ENCODE measurements around the gene MFAP1.
"Not testable (repeated sequence)": the region's sequence is repeated elsewhere in the genome, so short reads cannot be mapped to it uniquely, and the experiment has no call there.

The MFAP1 gene

DNA sequence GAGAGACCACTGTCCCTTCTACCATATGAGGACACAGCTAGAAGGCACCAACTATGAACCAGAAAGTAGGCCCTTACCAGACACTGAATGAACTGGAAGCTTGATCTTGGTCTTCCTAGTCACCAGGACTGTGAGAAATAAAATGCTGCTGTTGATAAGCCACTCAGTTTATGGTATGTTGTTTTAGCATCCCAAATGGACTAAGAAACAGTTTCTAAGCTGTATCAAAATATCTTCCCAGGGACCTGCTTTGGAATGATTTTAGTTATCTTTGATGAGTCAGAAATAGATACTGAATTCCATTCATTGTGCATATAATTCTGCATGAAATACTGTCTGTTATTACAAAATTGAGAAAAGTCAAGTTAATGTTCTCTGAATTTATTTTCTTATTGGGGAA, 20.9 kb upstream of the MFAP1 start:
- no peak overlapping the region for H3K27ac ChIP-seq (ENCODE audit: low read depth, low read length)

DNA sequence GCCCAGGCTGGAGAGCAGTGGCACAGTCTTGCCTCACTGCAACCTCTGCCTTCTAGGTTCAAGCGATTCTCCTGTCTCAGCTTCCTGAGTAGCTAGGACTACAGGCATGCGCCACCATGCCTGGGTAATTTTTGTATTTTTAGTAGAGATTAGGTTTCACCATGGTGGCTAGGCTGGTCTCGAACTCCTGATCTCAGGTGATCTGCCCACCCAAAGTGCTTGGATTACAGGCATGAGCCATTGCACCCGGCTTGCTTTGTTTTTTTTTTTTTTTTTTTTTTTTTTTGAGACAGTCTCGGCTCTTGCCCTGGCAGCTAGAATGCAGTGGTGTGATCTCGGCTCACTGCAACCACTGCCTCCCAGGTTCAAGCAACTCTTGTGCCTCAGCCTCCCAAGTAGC, 8.0 kb upstream of the MFAP1 start:
- not testable (repeated sequence) for H3K4me1 ChIP-seq (ENCODE audit: control insufficient read depth, insufficient read depth, low read length); H3K4me3 ChIP-seq (ENCODE audit: low read depth, low read length); H3K9me3 ChIP-seq (ENCODE audit: control insufficient read depth, insufficient read depth, low read length); H3K27ac ChIP-seq (ENCODE audit: low read depth, low read length); H3K27me3 ChIP-seq (ENCODE audit: control insufficient read depth, insufficient read depth, low read length); H3K9ac ChIP-seq (ENCODE audit: low read depth, low read length)
- peaks cover 32% of the 10 kb centered on the region for H3K36me3 ChIP-seq (ENCODE audit: control insufficient read depth, insufficient read depth, low read length)

More for the DNA sequence above, 20.9 kb upstream of the MFAP1 start:
- H3K27me3 ChIP-seq (ENCODE audit: control insufficient read depth, insufficient read depth, low read length) = no peaks in the 10 kb centered on the region
- H3K36me3 ChIP-seq (ENCODE audit: control insufficient read depth, insufficient read depth, low read length) = peaks cover 45% of the 10 kb centered on the region
- no peaks in the 10 kb centered on the region for H3K9me3 ChIP-seq (ENCODE audit: control insufficient read depth, insufficient read depth, low read length)
- no peak overlapping the region for H3K9ac ChIP-seq (ENCODE audit: low read depth, low read length)
- H3K4me1 ChIP-seq (ENCODE audit: control insufficient read depth, insufficient read depth, low read length) = no peaks in the 10 kb centered on the region
- H3K4me3 ChIP-seq (ENCODE audit: low read depth, low read length) = no peak overlapping the region

- H3K9me3 ChIP-seq (ENCODE audit: control insufficient read depth, insufficient read depth, low read length); H3K27ac ChIP-seq (ENCODE audit: low read depth, low read length); H3K9ac ChIP-seq (ENCODE audit: low read depth, low read length); H3K4me3 ChIP-seq (ENCODE audit: low read depth, low read length); H3K4me1 ChIP-seq (ENCODE audit: control insufficient read depth, insufficient read depth, low read length); H3K27me3 ChIP-seq (ENCODE audit: control insufficient read depth, insufficient read depth, low read length): not testable (repeated sequence)
- H3K36me3 ChIP-seq (ENCODE audit: control insufficient read depth, insufficient read depth, low read length) = peaks cover 29% of the 10 kb centered on the region
These were observed 7.1 kb upstream of the MFAP1 start for GRCh38 chr15:43831519-43832052.

- H3K36me3 ChIP-seq (ENCODE audit: control insufficient read depth, insufficient read depth, low read length) = peaks cover 21% of the 10 kb centered on the region
- not testable (repeated sequence) for H3K9ac ChIP-seq (ENCODE audit: low read depth, low read length); H3K4me1 ChIP-seq (ENCODE audit: control insufficient read depth, insufficient read depth, low read length); H3K9me3 ChIP-seq (ENCODE audit: control insufficient read depth, insufficient read depth, low read length); H3K27ac ChIP-seq (ENCODE audit: low read depth, low read length); H3K27me3 ChIP-seq (ENCODE audit: control insufficient read depth, insufficient read depth, low read length); H3K4me3 ChIP-seq (ENCODE audit: low read depth, low read length)
These were observed 6.3 kb upstream of the MFAP1 start for GRCh38 chr15:43830691-43831275.

GRCh38 chr15:43829951-43830540, 5.6 kb upstream of the MFAP1 start:
- H3K4me3 ChIP-seq (ENCODE audit: low read depth, low read length); H3K27me3 ChIP-seq (ENCODE audit: control insufficient read depth, insufficient read depth, low read length); H3K27ac ChIP-seq (ENCODE audit: low read depth, low read length); H3K9ac ChIP-seq (ENCODE audit: low read depth, low read length); H3K9me3 ChIP-seq (ENCODE audit: control insufficient read depth, insufficient read depth, low read length); H3K4me1 ChIP-seq (ENCODE audit: control insufficient read depth, insufficient read depth, low read length): not testable (repeated sequence)
- peaks cover 15% of the 10 kb centered on the region for H3K36me3 ChIP-seq (ENCODE audit: control insufficient read depth, insufficient read depth, low read length)

DNA sequence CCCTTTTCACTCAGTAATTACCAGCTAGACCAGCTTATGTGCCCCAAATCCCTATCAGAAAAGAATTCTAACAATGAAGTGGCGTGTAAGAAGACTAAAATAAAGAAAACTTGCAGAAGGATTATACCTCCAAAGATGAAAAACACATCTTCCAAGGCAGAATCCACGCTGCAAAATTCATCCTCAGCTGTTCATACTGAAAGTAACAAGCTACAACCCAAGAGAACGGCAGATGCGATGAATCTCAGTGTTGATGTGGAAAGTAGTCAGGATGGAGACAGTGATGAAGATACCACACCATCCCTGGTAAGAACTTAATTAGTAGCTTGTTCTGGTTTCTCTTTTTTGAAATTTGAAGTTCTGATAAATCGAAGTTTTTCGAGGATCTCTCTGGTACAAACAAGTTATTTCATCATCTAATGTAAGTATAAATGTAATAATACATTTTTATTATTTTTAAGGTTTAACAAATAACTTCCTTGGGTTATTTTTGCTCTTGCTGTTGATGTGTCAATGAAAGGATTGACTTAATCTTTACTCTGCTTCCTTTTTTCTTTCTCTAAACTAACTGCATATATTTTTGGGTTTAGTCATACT, 3.7 kb upstream of the MFAP1 start:
- H3K27me3 ChIP-seq (ENCODE audit: control insufficient read depth, insufficient read depth, low read length) = no peaks in the 10 kb centered on the region; the same call in 1 of the 2 replicates
- H3K27ac ChIP-seq (ENCODE audit: low read depth, low read length) = no peak overlapping the region
- no peaks in the 10 kb centered on the region for H3K9me3 ChIP-seq (ENCODE audit: control insufficient read depth, insufficient read depth, low read length)
- no peak overlapping the region for H3K9ac ChIP-seq (ENCODE audit: low read depth, low read length)
- H3K4me3 ChIP-seq (ENCODE audit: low read depth, low read length) = 0 out of 2 replicates have a peak overlapping the region, but pooled peaks have one; percentile 81
- H3K4me1 ChIP-seq (ENCODE audit: control insufficient read depth, insufficient read depth, low read length) = no peaks in the 10 kb centered on the region
- peaks cover 10% of the 10 kb centered on the region; the same call in 1 of the 2 replicates for H3K36me3 ChIP-seq (ENCODE audit: control insufficient read depth, insufficient read depth, low read length)

GRCh38 chr15:43826508-43827341, 2.2 kb upstream of the MFAP1 start, which contains the start of gene WDR76:
Gene WDR76 (plus strand): TSS chr15:43827002. CDS start chr15:43827033, 31 bp downstream.
- Histone ChIP-seq H3K4me3 (ENCODE audit: low read depth, low read length) (peak within 1 kb of the TSS; percentile 81), H3K4me1 (ENCODE audit: control insufficient read depth, insufficient read depth, low read length) (no peaks in the 10 kb centered on the region), H3K36me3 (ENCODE audit: control insufficient read depth, insufficient read depth, low read length) (peaks cover 15% of the 10 kb centered on the region; the same call in 1 of the 2 replicates), H3K27me3 (ENCODE audit: control insufficient read depth, insufficient read depth, low read length) (no peaks in the 10 kb centered on the region; the same call in 1 of the 2 replicates), H3K9ac (ENCODE audit: low read depth, low read length) (peak within 1 kb of the TSS; percentile 86), H3K9me3 (ENCODE audit: control insufficient read depth, insufficient read depth, low read length) (no peaks in the 10 kb centered on the region), H3K27ac (ENCODE audit: low read depth, low read length) (peak within 1 kb of the TSS; percentile 53)

DNA sequence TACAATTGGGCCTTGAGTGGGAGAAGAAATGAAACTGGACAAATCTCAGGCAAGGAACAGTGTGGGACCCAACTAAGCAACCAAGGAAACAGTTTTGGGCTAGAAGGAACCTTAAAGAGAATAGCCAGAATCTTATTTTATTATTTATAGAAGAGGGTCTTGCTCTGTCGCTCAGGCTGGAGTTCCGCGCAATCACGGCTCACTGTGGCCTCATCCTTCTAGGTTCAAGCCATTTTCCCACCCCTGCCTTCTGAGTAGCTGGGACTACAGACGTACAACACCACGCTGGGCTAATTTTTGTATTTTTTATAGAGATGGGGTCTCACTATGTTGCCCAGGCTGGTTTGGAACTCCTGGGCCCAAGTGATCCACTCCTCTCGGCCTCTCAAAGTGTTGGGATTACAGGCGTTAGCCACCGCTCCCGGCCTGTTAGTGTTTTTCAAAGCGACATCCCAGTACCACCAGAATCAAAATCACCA, 1.6 kb upstream of the MFAP1 start:
- no peak overlapping the region for H3K4me3 ChIP-seq (ENCODE audit: low read depth, low read length)
- no peaks in the 10 kb centered on the region for H3K4me1 ChIP-seq (ENCODE audit: control insufficient read depth, insufficient read depth, low read length)
- peaks cover 15% of the 10 kb centered on the region; the same call in 1 of the 2 replicates for H3K36me3 ChIP-seq (ENCODE audit: control insufficient read depth, insufficient read depth, low read length)
- H3K9ac ChIP-seq (ENCODE audit: low read depth, low read length) = no peak overlapping the region
- H3K9me3 ChIP-seq (ENCODE audit: control insufficient read depth, insufficient read depth, low read length) = no peaks in the 10 kb centered on the region
- no peak overlapping the region for H3K27ac ChIP-seq (ENCODE audit: low read depth, low read length)
- H3K27me3 ChIP-seq (ENCODE audit: control insufficient read depth, insufficient read depth, low read length) = no peaks in the 10 kb centered on the region; the same call in 1 of the 2 replicates

GRCh38 chr15:43825305-43825704, 815 bp upstream of the MFAP1 start:
- not testable (repeated sequence) for H3K4me3 ChIP-seq (ENCODE audit: low read depth, low read length); H3K9ac ChIP-seq (ENCODE audit: low read depth, low read length); H3K27me3 ChIP-seq (ENCODE audit: control insufficient read depth, insufficient read depth, low read length); H3K9me3 ChIP-seq (ENCODE audit: control insufficient read depth, insufficient read depth, low read length); H3K4me1 ChIP-seq (ENCODE audit: control insufficient read depth, insufficient read depth, low read length); H3K27ac ChIP-seq (ENCODE audit: low read depth, low read length)
- H3K36me3 ChIP-seq (ENCODE audit: control insufficient read depth, insufficient read depth, low read length) = peaks cover 15% of the 10 kb centered on the region; the same call in 1 of the 2 replicates

DNA sequence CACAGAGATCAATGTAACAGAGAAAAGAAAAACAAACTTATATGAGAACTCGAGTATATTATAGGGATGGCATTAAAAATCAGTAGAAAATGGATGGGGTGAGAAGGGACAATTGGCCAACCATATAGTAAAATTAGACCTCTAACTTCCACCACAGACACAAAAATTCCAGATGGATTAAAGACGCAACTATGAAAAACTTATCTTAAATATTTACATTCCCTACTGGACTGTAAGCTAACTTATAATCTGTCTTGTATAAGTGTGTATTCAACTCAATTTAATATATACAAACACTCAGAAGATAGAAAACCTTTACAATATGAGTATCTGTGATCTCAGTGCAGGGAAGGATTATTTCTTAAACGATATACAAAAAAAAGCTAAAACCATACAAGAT, 3.0 kb downstream of the MFAP1 start:
- Histone ChIP-seq H3K4me1 (ENCODE audit: control insufficient read depth, insufficient read depth, low read length) (no peaks in the 10 kb centered on the region), H3K36me3 (ENCODE audit: control insufficient read depth, insufficient read depth, low read length) (peaks cover 18% of the 10 kb centered on the region), H3K9ac (ENCODE audit: low read depth, low read length) (no peak overlapping the region), H3K9me3 (ENCODE audit: control insufficient read depth, insufficient read depth, low read length) (no peaks in the 10 kb centered on the region), H3K4me3 (ENCODE audit: low read depth, low read length) (no peak overlapping the region), H3K27ac (ENCODE audit: low read depth, low read length) (no peak overlapping the region), H3K27me3 (ENCODE audit: control insufficient read depth, insufficient read depth, low read length) (no peaks in the 10 kb centered on the region; the same call in 1 of the 2 replicates)

Measured in HUES48 (cell line).